Motor neuron (in vitro differentiated cells): Measurements from ENCODE around the gene PKNOX2. TPM values are rescaled to one million over a fixed set of nuclear protein-coding genes. Genes with fewer than 3 reads are reported as not detected.

Experiments used
- ATAC-seq, 8 experiments: fragments of 200-7000 bp; cut with Tn5 transposase; replicated peaks in 6 of 8; 2 replicates each; pipeline ENCODE4 v1.8.0; 2021; ENCODE audit warnings: mild to moderate bottlenecking in 8 of 8, moderate library complexity in 8 of 8
- H3K27ac ChIP-seq, 2 donors: fragments of 250-450 bp; sonication (Bioruptor Pico); 2 replicates each; pipeline ENCODE4 v1.9.0; 2021; ENCODE audit warnings: antibody characterized with exemption in 2 of 2, mild to moderate bottlenecking in 2 of 2, moderate library complexity in 1 of 2
- H3K4me1 ChIP-seq, 2 donors: fragments of 250-450 bp; sonication (Bioruptor Pico); replicated peaks in 1 of 2; 2 replicates each; pipeline ENCODE4 v1.6.1; 2021; ENCODE audit warnings: antibody characterized with exemption in 2 of 2, mild to moderate bottlenecking in 2 of 2, moderate library complexity in 1 of 2
- H3K4me3 ChIP-seq, 5 donors: fragments of 250-450 bp; sonication (Bioruptor Pico); 2 replicates each; pipeline ENCODE4 v1.9.0; 2021; ENCODE audit warnings: antibody characterized with exemption in 5 of 5, mild to moderate bottlenecking in 5 of 5, moderate library complexity in 4 of 5
- WGBS, 10 experiments: fragments of 450-650 bp; shearing (Covaris generic); methylation state at CpG; one replicate each; pipeline ENCODE4 v1.0.0; 2022; 5-methylcytosine and 5-hydroxymethylcytosine counted together
- in situ Hi-C, 9 experiments: fragments of 400-800 bp; cut with MboI; loops; one replicate each; pipeline ENCODE4 v1.15.0; 2021; ENCODE audit warnings: low sequenced_read_pairs in 9 of 9, low pct_unique_long_range_greater_than_20kb in 2 of 9; ENCODE audit not compliant: unreplicated experiment in 9 of 9
- total RNA-seq, 8 experiments: library from RNA; unstranded; fragments of 300-600 nt; gene quantifications; 2 replicates each; pipeline versions ENCODE4 v1.2.3 to v1.2.4, GENCODE V29; 2022

The PKNOX2 gene
- total RNA-seq, 8 experiments from 2014 or later = 0.25 to 18.0 (median 9.1) TPM

GRCh38 chr11:125293596-125293995, 129.0 kb downstream of the PKNOX2 start:
- ATAC-seq = no peak
- WGBS, 10 experiments = 44 to 100% (median 90%) methylated on average over 1 to 5 of the region's 5 CpGs; no CpG with 5 or more reads in 2 of the 10 experiments
- in situ Hi-C loops = no loop called here

DNA sequence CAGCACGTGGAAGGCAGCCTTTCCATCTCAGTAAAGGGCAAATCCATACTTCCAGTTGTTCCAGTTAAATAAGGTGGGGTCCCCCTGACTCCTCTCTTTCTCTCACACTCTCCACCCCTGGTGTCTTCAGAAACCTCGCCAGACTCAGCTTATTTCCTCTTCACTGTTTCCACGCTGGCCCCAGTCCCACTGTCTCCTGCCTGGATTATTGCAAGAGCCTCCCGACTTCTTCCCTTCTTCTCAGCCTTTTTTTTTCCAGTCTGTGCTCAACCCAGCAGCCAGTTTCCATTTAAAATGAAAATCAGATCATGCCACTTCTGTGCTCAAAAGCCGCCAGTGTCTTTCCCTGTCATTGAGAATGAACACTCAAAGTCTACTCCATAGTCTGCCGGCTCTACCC, 131.4 kb downstream of the PKNOX2 start:
- Histone ChIP-seq H3K27ac (no peak overlapping the region), H3K4me3 (no peak overlapping the region), H3K4me1 (no peaks in the 10 kb centered on the region)
- in situ Hi-C loops = no loop called here
- WGBS, 10 experiments = 0 to 100% (median 85%) methylated on average over 1 to 5 of the region's 6 CpGs; no CpG with 5 or more reads in 3 of the 10 experiments
- ATAC-seq = no peak

More at GRCh38 chr11:125293596-125293995, 129.0 kb downstream of the PKNOX2 start:
- Histone ChIP-seq H3K4me3 (no peak overlapping the region), H3K27ac (no peak overlapping the region), H3K4me1 (peaks cover 17% of the 10 kb centered on the region in 2 donors)

- no peak overlapping the region for H3K4me3 ChIP-seq
- in situ Hi-C loops = no loop called here
- H3K27ac ChIP-seq = no peak overlapping the region
- H3K4me1 ChIP-seq = no peaks in the 10 kb centered on the region
- no peak for ATAC-seq
- WGBS, 10 experiments = 46 to 100% (median 98%) methylated on average over 1 to 7 of the region's 7 CpGs; no CpG with 5 or more reads in 2 of the 10 experiments
Observed at GRCh38 chr11:125297346-125297915, 132.9 kb downstream of the PKNOX2 start.

DNA sequence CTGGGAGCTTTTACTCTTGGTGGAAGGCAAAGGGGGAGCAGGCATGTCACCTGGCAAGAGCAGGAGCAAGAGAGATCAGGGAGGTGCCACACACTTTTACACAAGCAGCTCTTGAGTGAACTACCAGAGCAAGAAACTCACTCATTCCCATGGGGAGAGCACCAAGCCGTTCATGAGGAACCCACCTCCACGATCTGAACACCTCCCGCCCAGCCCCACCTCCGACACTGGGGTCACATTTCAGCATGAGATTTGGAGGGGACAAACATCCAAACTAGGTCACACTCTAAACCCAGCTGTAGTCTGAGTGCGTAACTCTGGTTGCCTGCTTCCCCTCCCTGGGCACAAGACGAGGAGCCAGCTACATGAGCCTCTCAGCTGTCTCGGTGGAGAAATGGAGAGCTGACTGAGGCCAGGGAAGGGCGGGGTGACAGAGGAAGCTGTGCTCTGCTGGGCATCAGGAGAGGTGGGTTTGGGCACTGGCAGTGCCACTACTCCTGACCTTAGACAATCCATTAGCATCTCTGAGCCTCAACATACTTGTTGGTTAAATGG, 134.6 kb downstream of the PKNOX2 start:
- WGBS, 10 experiments = 50 to 100% (median 82%) methylated on average over 3 to 6 of the region's 8 CpGs; no CpG with 5 or more reads in 6 of the 10 experiments
- Histone ChIP-seq H3K4me3 (no peak overlapping the region), H3K27ac (no peak overlapping the region), H3K4me1 (peaks cover 6 to 11% of the 10 kb centered on the region in 2 donors)
- ATAC-seq = no peak
- in situ Hi-C loops = no loop called here

DNA sequence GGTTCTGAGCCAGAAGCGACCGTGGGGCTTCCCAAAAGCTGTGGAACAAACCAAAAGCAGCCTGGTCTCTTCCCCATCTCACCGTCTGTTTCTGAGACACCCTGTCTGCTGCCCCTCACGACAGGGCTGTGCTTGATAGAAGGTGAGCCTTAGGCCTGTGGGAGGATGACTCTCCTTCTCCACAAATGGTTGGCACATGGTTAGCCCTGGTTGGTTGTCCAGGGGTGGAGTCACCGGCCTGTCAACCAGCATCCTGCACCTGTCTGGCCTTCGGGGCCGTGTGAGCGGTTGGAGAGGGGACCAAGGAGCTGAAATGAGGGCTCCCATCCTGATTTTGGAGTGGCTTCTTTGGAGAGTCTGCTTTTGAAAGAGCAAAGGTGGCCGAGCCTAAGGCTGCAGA, 135.3 kb downstream of the PKNOX2 start:
- 20 to 100% (median 90%) methylated on average over 1 to 4 of the region's 9 CpGs; no CpG with 5 or more reads in 6 of the 10 experiments for WGBS, 10 experiments
- no peak for ATAC-seq
- in situ Hi-C loops = no loop called here
- Histone ChIP-seq H3K4me3 (no peak overlapping the region), H3K4me1 (peaks cover 11 to 17% of the 10 kb centered on the region in 2 donors), H3K27ac (no peak overlapping the region)

DNA sequence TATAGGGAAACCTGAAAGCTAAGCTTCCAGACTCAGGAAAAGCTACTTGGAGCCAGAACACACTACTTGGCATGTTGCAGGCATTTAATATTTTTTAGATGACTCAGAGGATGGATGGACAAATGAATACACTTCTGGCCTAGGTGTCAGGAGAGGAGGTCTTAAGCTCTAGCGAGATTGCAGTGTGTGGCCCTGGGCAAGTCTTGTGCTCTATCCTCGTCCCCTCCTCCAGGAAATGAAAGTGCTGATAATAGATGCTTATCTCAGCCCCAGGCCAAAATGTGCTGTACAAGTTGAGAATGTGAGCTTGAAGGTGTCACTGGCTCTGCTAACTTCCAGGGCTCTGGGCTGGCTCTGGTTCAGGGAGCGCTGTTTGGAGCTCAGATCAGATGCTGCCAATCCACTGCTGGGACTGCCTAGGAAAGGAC, 136.3 kb downstream of the PKNOX2 start:
- 0 to 100% (median 79%) methylated on average over 1 to 2 of the region's 3 CpGs; no CpG with 5 or more reads in 3 of the 10 experiments for WGBS, 10 experiments
- Histone ChIP-seq H3K27ac (no peak overlapping the region), H3K4me3 (no peak overlapping the region), H3K4me1 (peaks cover 11 to 25% of the 10 kb centered on the region in 2 donors)
- ATAC-seq = peak in 3 of 8 experiments; percentile 65 to 89 (median 81)
- in situ Hi-C loops = no loop called here

DNA sequence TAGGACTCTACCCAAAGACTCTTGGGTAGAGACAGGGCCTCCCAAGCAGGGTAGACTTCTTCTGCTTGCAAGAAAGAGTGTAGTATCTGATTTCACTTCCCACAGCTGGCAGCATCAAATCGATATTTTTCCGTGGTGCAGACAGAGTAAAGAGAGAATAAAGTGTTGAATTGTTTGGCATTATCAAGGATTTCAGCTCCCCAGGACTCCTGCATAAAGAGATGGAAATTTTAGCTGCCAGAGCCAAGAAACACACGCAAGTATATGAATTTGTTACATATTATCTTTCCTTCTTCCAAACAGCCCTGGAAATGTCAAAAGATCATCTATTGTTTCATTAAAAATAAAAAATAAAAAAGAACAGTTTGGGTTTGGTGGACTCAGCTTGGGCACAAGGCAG, 136.8 kb downstream of the PKNOX2 start:
- H3K27ac ChIP-seq = no peak overlapping the region
- in situ Hi-C loops = no loop called here
- WGBS, 10 experiments = 0 to 100% (median 51%) methylated on average over 1 to 3 of the region's 3 CpGs; no CpG with 5 or more reads in 3 of the 10 experiments
- peaks cover 13 to 31% of the 10 kb centered on the region in 2 donors for H3K4me1 ChIP-seq
- H3K4me3 ChIP-seq = no peak overlapping the region
- ATAC-seq = peak in 1 of 8 experiments; percentile 17

- WGBS, 10 experiments = 60 to 100% (median 100%) methylated on average over 1 to 5 of the region's 5 CpGs; no CpG with 5 or more reads in 5 of the 10 experiments
Observed at GRCh38 chr11:125303186-125303585, 138.6 kb downstream of the PKNOX2 start.

GRCh38 chr11:125303694-125304093, 139.1 kb downstream of the PKNOX2 start:
- in situ Hi-C loops = no loop called here
- WGBS, 10 experiments = 0 to 80% (median 76%) methylated on average over 1 to 3 of the region's 5 CpGs; no CpG with 5 or more reads in 7 of the 10 experiments
- ATAC-seq = peak in 3 of 8 experiments; percentile 4 to 65 (median 12)
- Histone ChIP-seq H3K4me1 (peaks cover 19 to 39% of the 10 kb centered on the region in 2 donors), H3K27ac (no peak overlapping the region), H3K4me3 (no peak overlapping the region)

More at GRCh38 chr11:125303186-125303585, 138.6 kb downstream of the PKNOX2 start:
- in situ Hi-C loops = no loop called here
- Histone ChIP-seq H3K27ac (no peak overlapping the region), H3K4me1 (peaks cover 19 to 39% of the 10 kb centered on the region in 2 donors), H3K4me3 (no peak overlapping the region)
- no peak for ATAC-seq

GRCh38 chr11:125304136-125304535, 139.6 kb downstream of the PKNOX2 start:
- peak in 5 of 8 experiments; percentile 12 to 53 (median 48) for ATAC-seq
- Histone ChIP-seq H3K4me3 (no peak overlapping the region), H3K4me1 (peaks cover 19 to 39% of the 10 kb centered on the region in 2 donors), H3K27ac (no peak overlapping the region)
- in situ Hi-C loops = no loop called here
- 0 to 60% (median 57%) methylated on average over 1 to 3 of the region's 7 CpGs; no CpG with 5 or more reads in 5 of the 10 experiments for WGBS, 10 experiments

DNA sequence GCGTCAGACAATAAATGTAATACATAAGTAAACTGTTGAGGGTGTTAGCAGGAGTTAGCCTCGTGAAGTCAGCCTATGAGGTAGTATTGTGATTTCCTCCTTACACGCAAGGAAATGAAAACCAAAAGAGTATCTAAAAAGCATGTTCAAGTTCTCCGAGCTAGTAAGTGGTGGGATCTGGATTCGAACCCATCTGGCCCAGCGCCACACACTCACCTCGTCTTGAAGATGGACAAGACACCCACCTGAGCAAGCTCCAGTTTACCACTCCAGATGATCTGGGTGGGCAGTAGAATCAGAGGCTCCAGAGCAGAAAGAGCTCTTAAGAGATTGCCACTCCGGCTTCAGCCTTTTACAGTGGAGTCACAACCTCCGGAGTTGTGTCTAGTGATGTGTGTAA, 140.3 kb downstream of the PKNOX2 start:
- H3K4me1 ChIP-seq = peaks cover 19 to 39% of the 10 kb centered on the region in 2 donors
- 28 to 100% (median 90%) methylated on average over 1 to 7 of the region's 9 CpGs; no CpG with 5 or more reads in 1 of the 10 experiments for WGBS, 10 experiments
- no peak for ATAC-seq
- in situ Hi-C loops = no loop called here
- H3K4me3 ChIP-seq = no peak overlapping the region
- H3K27ac ChIP-seq = no peak overlapping the region

DNA sequence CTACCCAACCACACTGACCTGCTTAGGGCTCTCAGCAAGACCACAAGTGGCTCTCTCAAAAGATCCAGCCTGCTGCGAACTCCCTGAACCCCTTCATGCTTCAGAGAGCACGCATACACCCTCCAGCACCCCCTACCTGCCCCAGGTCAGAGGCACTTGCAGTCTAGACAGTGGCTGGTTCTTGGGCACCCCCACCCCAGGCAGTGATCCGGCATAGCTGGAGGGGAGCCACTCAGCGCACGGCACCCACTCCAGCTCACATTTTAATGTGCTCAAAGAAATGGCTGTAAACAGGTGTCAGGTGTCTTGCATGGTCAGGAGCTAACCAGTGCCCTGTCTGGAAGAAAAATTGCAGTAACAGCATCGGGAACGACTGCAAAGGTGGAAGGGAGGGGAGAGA, 140.8 kb downstream of the PKNOX2 start:
- Histone ChIP-seq H3K27ac (no peak overlapping the region), H3K4me3 (no peak overlapping the region), H3K4me1 (peaks cover 19 to 39% of the 10 kb centered on the region in 2 donors)
- ATAC-seq = peak in 4 of 8 experiments; percentile 13 to 65 (median 50)
- in situ Hi-C loops = no loop called here
- WGBS, 10 experiments = 0 to 90% (median 66%) methylated on average over 1 to 3 of the region's 7 CpGs; no CpG with 5 or more reads in 4 of the 10 experiments

GRCh38 chr11:125306476-125306875, 141.9 kb downstream of the PKNOX2 start:
- no peak overlapping the region for H3K27ac ChIP-seq
- in situ Hi-C loops = no loop called here
- ATAC-seq = peak in 5 of 8 experiments; percentile 16 to 79 (median 43)

More at GRCh38 chr11:125306476-125306875, 141.9 kb downstream of the PKNOX2 start:
- Histone ChIP-seq H3K4me3 (no peak overlapping the region), H3K4me1 (peaks cover 22 to 39% of the 10 kb centered on the region in 2 donors)
- WGBS, 10 experiments = 0 to 48% (median 35%) methylated on average over 1 to 7 of the region's 7 CpGs; no CpG with 5 or more reads in 2 of the 10 experiments
